ENCODE measurements around the gene KCNK15.

GRCh38 chr20:44792796-44793195, 47.1 kb downstream of the KCNK15 start:
- TF ChIP-seq EP300 (IDR thresholded peaks at IDR 0.05): no peak
- TF ChIP-seq CTCF (IDR thresholded peaks at IDR 0.05): no peak
